Lower leg skin (tissue), 3 donors: ENCODE results near the gene LILRB2.
"Not testable (repeated sequence)": the region's sequence is repeated elsewhere in the genome, so short reads cannot be mapped to it uniquely, and the experiment has no call there.

Experiments used
- POLR2A ChIP-seq, 2 donors: fragments of 450-650 bp; IDR thresholded peaks; one replicate each; pipeline ENCODE4 v1.6.1; 2016 to 2017; ENCODE audit warnings: antibody characterized with exemption in 2 of 2, mild to moderate bottlenecking in 1 of 2, moderate library complexity in 1 of 2
- TF ChIP-seq, protein P1 (sequence below), 3 donors: fragments of 450-650 bp; IDR thresholded peaks; one replicate each; pipeline ENCODE4 v1.5.1; 2016; ENCODE audit warnings: antibody characterized with exemption in 3 of 3, mild to moderate bottlenecking in 3 of 3, moderate library complexity in 2 of 3

- TF ChIP-seq, protein P1, sequence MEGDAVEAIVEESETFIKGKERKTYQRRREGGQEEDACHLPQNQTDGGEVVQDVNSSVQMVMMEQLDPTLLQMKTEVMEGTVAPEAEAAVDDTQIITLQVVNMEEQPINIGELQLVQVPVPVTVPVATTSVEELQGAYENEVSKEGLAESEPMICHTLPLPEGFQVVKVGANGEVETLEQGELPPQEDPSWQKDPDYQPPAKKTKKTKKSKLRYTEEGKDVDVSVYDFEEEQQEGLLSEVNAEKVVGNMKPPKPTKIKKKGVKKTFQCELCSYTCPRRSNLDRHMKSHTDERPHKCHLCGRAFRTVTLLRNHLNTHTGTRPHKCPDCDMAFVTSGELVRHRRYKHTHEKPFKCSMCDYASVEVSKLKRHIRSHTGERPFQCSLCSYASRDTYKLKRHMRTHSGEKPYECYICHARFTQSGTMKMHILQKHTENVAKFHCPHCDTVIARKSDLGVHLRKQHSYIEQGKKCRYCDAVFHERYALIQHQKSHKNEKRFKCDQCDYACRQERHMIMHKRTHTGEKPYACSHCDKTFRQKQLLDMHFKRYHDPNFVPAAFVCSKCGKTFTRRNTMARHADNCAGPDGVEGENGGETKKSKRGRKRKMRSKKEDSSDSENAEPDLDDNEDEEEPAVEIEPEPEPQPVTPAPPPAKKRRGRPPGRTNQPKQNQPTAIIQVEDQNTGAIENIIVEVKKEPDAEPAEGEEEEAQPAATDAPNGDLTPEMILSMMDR (IDR thresholded peaks at IDR 0.05): not testable (repeated sequence)
- not testable (repeated sequence) for TF ChIP-seq POLR2A (IDR thresholded peaks at IDR 0.05)
These were observed 41.2 kb downstream of the LILRB2 start for GRCh38 chr19:54239491-54240371.
